Measurements from ENCODE around the gene MRPL12. TPM values are rescaled to one million over a fixed set of nuclear protein-coding genes. Genes with fewer than 3 reads are reported as not detected.
A peak's percentile ranks its signal among the peaks of the same experiment; 100 is the strongest.

Gene MRPL12
- 100 to 1,000 TPM; 246 to 255 TPM for total RNA-seq
- 53.6 TPM for polyA plus RNA-seq

GRCh38 chr17:81702934-81703746 lies at the start of gene MRPL12:
Gene MRPL12, plus strand, starts transcription at chr17:81703367. Its CDS starts 135 bp downstream, at chr17:81703502.
- POLR2A ChIA-PET: interaction anchor here (1.0 to 2.8 kb wide), 8 partner anchors 8 to 320 kb away, joined by 3 to 38 read pairs (median 4); partner anchors contain the start of genes ARHGDIA, ARL16, CENPX and HGS
- Histone ChIP-seq H3K27me3 (ENCODE audit: insufficient read depth, low read length, poor library complexity, severe bottlenecking) (no peaks in the 10 kb centered on the region), H3K4me1 (ENCODE audit: insufficient read depth, low read length) (peaks cover 31% of the 10 kb centered on the region), H3K9me3 (ENCODE audit: low read length) (no peaks in the 10 kb centered on the region), H3K27ac (ENCODE audit: low read depth, low read length) (peak within 1 kb of the TSS; percentile 91), H3K36me3 (ENCODE audit: insufficient read depth, low read length) (peaks cover 11% of the 10 kb centered on the region), H3K4me3 (ENCODE audit: low read length) (peak within 1 kb of the TSS; percentile 63)
- H3K27me3 Mint-ChIP-seq: no peaks in the 10 kb centered on the region
- no peaks in the 10 kb centered on the region for H3K9me3 Mint-ChIP-seq
- peaks cover 19 to 41% (median 23%) of the 10 kb centered on the region in 3 donors for H3K4me1 Mint-ChIP-seq
- CTCF ChIA-PET: interaction anchor here (1.4 to 2.2 kb wide), 2 partner anchors 19 to 335 kb away, joined by 3 to 12 read pairs; partner anchors contain the start of genes ARL16, DCXR and HGS
- peaks cover 0 to 57% (median 4%) of the 10 kb centered on the region in 3 donors for H3K36me3 Mint-ChIP-seq
- peak within 1 kb of the TSS; percentile 85 to 99 (median 90) for H3K4me3 Mint-ChIP-seq
- peak within 1 kb of the TSS; percentile 94 to 98 (median 96) for H3K27ac Mint-ChIP-seq
- DNase-seq: peak; percentile 84 to 92 (median 85)

GRCh38 chr17:81655378-81656117 lies 47.6 kb upstream of the MRPL12 start:
- ChIA-PET CTCF (interaction anchor here (1.3 kb wide), 1 partner anchor 9 kb away, joined by 3 read pairs; no protein-coding TSS in a partner anchor), POLR2A (no interaction called here)
- Histone ChIP-seq H3K27ac (ENCODE audit: low read depth, low read length) (no peak overlapping the region), H3K36me3 (ENCODE audit: insufficient read depth, low read length) (no peaks in the 10 kb centered on the region), H3K4me3 (ENCODE audit: low read length) (no peak overlapping the region), H3K4me1 (ENCODE audit: insufficient read depth, low read length) (peaks cover 9% of the 10 kb centered on the region), H3K9me3 (ENCODE audit: low read length) (no peaks in the 10 kb centered on the region), H3K27me3 (ENCODE audit: insufficient read depth, low read length, poor library complexity, severe bottlenecking) (no peaks in the 10 kb centered on the region)
- Mint-ChIP-seq H3K27ac (no peak overlapping the region), H3K27me3 (peaks cover 8% of the 10 kb centered on the region in 2 donors), H3K4me1 (peaks cover 3 to 16% (median 6%) of the 10 kb centered on the region in 3 donors), H3K4me3 (no peak overlapping the region), H3K9me3 (no peaks in the 10 kb centered on the region), H3K36me3 (peaks cover 0 to 4% (median 0%) of the 10 kb centered on the region in 3 donors)
- DNase-seq: no peak

- ChIA-PET CTCF (interaction anchor here (1.3 kb wide), 1 partner anchor 10 kb away, joined by 3 read pairs; no protein-coding TSS in a partner anchor), POLR2A (no interaction called here)
- Histone ChIP-seq H3K4me1 (ENCODE audit: insufficient read depth, low read length) (peaks cover 9% of the 10 kb centered on the region), H3K27ac (ENCODE audit: low read depth, low read length) (no peak within 1 kb of the TSS), H3K4me3 (ENCODE audit: low read length) (no peak within 1 kb of the TSS), H3K9me3 (ENCODE audit: low read length) (no peaks in the 10 kb centered on the region), H3K36me3 (ENCODE audit: insufficient read depth, low read length) (no peaks in the 10 kb centered on the region), H3K27me3 (ENCODE audit: insufficient read depth, low read length, poor library complexity, severe bottlenecking) (no peaks in the 10 kb centered on the region)
- H3K4me3 Mint-ChIP-seq: no peak within 1 kb of the TSS
- H3K27me3 Mint-ChIP-seq: peaks cover 5 to 8% of the 10 kb centered on the region in 2 donors
- peaks cover 0 to 4% (median 0%) of the 10 kb centered on the region in 3 donors for H3K36me3 Mint-ChIP-seq
- peaks cover 3 to 16% (median 6%) of the 10 kb centered on the region in 3 donors for H3K4me1 Mint-ChIP-seq
- no peak within 1 kb of the TSS for H3K27ac Mint-ChIP-seq
- H3K9me3 Mint-ChIP-seq: no peaks in the 10 kb centered on the region
- no peak for DNase-seq
Observed at GRCh38 chr17:81656118-81656743, 46.9 kb upstream of the MRPL12 start, which contains the start of gene PDE6G. Gene PDE6G, minus strand, starts transcription at chr17:81656542. Its CDS starts 3,237 bp downstream, at chr17:81653305.

GRCh38 chr17:81656835-81657234 lies 46.3 kb upstream of the MRPL12 start:
- H3K9me3 Mint-ChIP-seq: no peaks in the 10 kb centered on the region
- no peak for DNase-seq
- H3K27ac Mint-ChIP-seq: no peak overlapping the region
- no peak overlapping the region for H3K4me3 ChIP-seq (ENCODE audit: low read length)
- ChIA-PET POLR2A (no interaction called here), CTCF (interaction anchor here (1.3 kb wide), 1 partner anchor 11 kb away, joined by 3 read pairs; no protein-coding TSS in a partner anchor)
- H3K36me3 ChIP-seq (ENCODE audit: insufficient read depth, low read length): no peaks in the 10 kb centered on the region
- H3K27me3 ChIP-seq (ENCODE audit: insufficient read depth, low read length, poor library complexity, severe bottlenecking): no peaks in the 10 kb centered on the region
- H3K27me3 Mint-ChIP-seq: peaks cover 3 to 8% of the 10 kb centered on the region in 2 donors
- peaks cover 9% of the 10 kb centered on the region for H3K4me1 ChIP-seq (ENCODE audit: insufficient read depth, low read length)
- H3K36me3 Mint-ChIP-seq: peaks cover 0 to 2% (median 0%) of the 10 kb centered on the region in 3 donors
- H3K4me1 Mint-ChIP-seq: peaks cover 3 to 14% (median 6%) of the 10 kb centered on the region in 3 donors
- H3K27ac ChIP-seq (ENCODE audit: low read depth, low read length): no peak overlapping the region
- no peaks in the 10 kb centered on the region for H3K9me3 ChIP-seq (ENCODE audit: low read length)
- H3K4me3 Mint-ChIP-seq: no peak overlapping the region

GRCh38 chr17:81659038-81659437 lies 44.1 kb upstream of the MRPL12 start:
- Mint-ChIP-seq H3K4me1 (peaks cover 6 to 13% (median 8%) of the 10 kb centered on the region in 3 donors), H3K9me3 (no peaks in the 10 kb centered on the region), H3K27me3 (no peaks in the 10 kb centered on the region), H3K27ac (no peak overlapping the region), H3K36me3 (no peaks in the 10 kb centered on the region), H3K4me3 (no peak overlapping the region)
- ChIA-PET POLR2A (no interaction called here), CTCF (no interaction called here)
- no peaks in the 10 kb centered on the region for H3K9me3 ChIP-seq (ENCODE audit: low read length)
- no peaks in the 10 kb centered on the region for H3K27me3 ChIP-seq (ENCODE audit: insufficient read depth, low read length, poor library complexity, severe bottlenecking)
- H3K4me1 ChIP-seq (ENCODE audit: insufficient read depth, low read length): peaks cover 20% of the 10 kb centered on the region
- H3K27ac ChIP-seq (ENCODE audit: low read depth, low read length): no peak overlapping the region
- DNase-seq: no peak
- no peaks in the 10 kb centered on the region for H3K36me3 ChIP-seq (ENCODE audit: insufficient read depth, low read length)
- H3K4me3 ChIP-seq (ENCODE audit: low read length): no peak overlapping the region

- H3K36me3 Mint-ChIP-seq: peaks cover 0 to 3% (median 0%) of the 10 kb centered on the region in 3 donors
- H3K4me3 Mint-ChIP-seq: peak overlapping the region in 1 of 7 donors; percentile 36
- Histone ChIP-seq H3K4me1 (ENCODE audit: insufficient read depth, low read length) (peaks cover 34% of the 10 kb centered on the region), H3K36me3 (ENCODE audit: insufficient read depth, low read length) (no peaks in the 10 kb centered on the region), H3K27ac (ENCODE audit: low read depth, low read length) (no peak overlapping the region), H3K9me3 (ENCODE audit: low read length) (no peaks in the 10 kb centered on the region), H3K4me3 (ENCODE audit: low read length) (no peak overlapping the region), H3K27me3 (ENCODE audit: insufficient read depth, low read length, poor library complexity, severe bottlenecking) (no peaks in the 10 kb centered on the region)
- no peak for DNase-seq
- H3K27me3 Mint-ChIP-seq: no peaks in the 10 kb centered on the region
- H3K9me3 Mint-ChIP-seq: no peaks in the 10 kb centered on the region
- POLR2A ChIA-PET: no interaction called here
- peak overlapping the region in 1 of 8 donors; percentile 87 for H3K27ac Mint-ChIP-seq
- H3K4me1 Mint-ChIP-seq: peaks cover 8 to 19% (median 18%) of the 10 kb centered on the region in 3 donors
- CTCF ChIA-PET: no interaction called here
Observed at GRCh38 chr17:81660441-81660840, 42.7 kb upstream of the MRPL12 start.

GRCh38 chr17:81662002-81662401 lies 41.2 kb upstream of the MRPL12 start:
- H3K27ac Mint-ChIP-seq: peak overlapping the region in 2 of 8 donors; percentile 7 to 85

More at GRCh38 chr17:81662002-81662401, 41.2 kb upstream of the MRPL12 start:
- Histone ChIP-seq H3K4me1 (ENCODE audit: insufficient read depth, low read length) (peaks cover 40% of the 10 kb centered on the region), H3K36me3 (ENCODE audit: insufficient read depth, low read length) (no peaks in the 10 kb centered on the region), H3K27ac (ENCODE audit: low read depth, low read length) (no peak overlapping the region), H3K4me3 (ENCODE audit: low read length) (no peak overlapping the region), H3K27me3 (ENCODE audit: insufficient read depth, low read length, poor library complexity, severe bottlenecking) (no peaks in the 10 kb centered on the region), H3K9me3 (ENCODE audit: low read length) (no peaks in the 10 kb centered on the region)
- Mint-ChIP-seq H3K36me3 (peaks cover 0 to 13% (median 2%) of the 10 kb centered on the region in 3 donors), H3K4me1 (peaks cover 17 to 33% (median 32%) of the 10 kb centered on the region in 3 donors), H3K4me3 (no peak overlapping the region), H3K27me3 (no peaks in the 10 kb centered on the region), H3K9me3 (no peaks in the 10 kb centered on the region)
- CTCF ChIA-PET: no interaction called here
- POLR2A ChIA-PET: no interaction called here
- no peak for DNase-seq
